ENCODE results near the gene TUBGCP6.
"Not testable (repeated sequence)": the region's sequence is repeated elsewhere in the genome, so short reads cannot be mapped to it uniquely, and the experiment has no call there.

TUBGCP6 gene

GRCh38 chr22:50280022-50280707 is 35.3 kb upstream of the TUBGCP6 start:
- DNase-seq (ENCODE audit: low spot score) = no peak

GRCh38 chr22:50278956-50279619 is 34.3 kb upstream of the TUBGCP6 start:
- no peak for DNase-seq (ENCODE audit: low spot score)

- DNase-seq (ENCODE audit: low spot score) = no peak
Measured at GRCh38 chr22:50278461-50278860, 33.6 kb upstream of the TUBGCP6 start.

GRCh38 chr22:50277761-50278160 is 32.9 kb upstream of the TUBGCP6 start:
- no peak for DNase-seq (ENCODE audit: low spot score)

DNA sequence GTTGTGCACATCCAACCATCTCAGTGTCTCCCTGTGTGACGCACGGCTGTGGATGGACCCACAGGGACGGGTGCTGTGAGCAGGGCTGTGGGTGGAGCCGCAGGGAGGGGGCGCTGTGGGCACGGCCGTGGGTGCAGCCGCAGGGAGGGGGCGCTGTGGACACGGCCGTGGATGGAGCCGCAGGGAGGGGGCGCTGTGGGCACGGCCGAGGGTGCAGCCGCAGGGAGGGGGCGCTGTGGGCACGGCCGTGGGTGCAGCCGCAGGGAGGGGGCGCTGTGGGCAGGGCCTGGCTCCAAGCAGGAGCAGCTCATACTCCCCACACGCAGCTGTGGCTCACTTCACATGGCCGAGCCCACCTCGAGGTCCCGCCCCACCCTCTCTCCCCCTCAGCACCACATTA is 31.3 kb upstream of the TUBGCP6 start:
- peak; percentile 92 for DNase-seq (ENCODE audit: low spot score)

DNA sequence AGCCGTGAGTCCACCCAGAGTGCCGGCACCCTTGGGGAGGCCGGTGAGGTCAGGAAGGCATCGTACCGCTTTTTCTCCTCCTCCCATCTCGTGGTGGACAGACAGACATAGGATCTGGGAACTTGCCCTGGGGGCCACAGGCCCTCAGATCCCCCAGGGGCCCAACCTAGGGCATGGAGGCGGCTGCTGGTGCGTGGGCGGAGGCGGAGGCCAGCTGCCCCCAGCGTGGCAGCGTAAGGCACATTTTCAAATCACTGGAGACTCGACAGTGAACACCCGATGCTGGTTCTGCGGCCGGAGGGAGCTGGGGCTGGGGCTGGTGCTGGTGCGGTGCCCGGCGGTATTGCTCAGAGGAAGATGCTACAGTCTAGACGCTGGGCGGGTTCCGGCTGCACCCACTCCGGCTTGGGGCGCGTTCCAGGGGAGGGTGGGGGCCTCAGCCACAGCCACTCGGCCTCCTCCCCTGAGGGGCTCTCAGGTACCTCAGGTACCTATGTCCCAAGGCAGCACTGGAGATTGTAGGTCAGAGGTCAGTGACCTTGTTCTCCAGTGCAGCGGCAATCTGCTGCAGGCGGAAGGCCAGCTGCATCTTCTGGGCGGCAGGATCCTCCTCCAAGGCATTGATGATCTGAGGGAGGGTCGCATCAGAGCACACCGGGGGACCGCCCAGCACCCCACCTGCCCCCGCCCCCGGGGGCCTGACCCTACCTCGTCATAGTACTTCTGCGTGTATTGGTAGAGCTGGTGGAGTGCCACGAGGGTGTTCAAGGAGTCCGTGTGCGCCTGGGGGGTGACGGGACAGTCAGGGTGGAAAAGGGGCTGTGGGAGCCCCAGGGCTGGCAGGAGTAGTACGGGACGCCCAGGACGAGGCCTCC is 30.6 kb upstream of the TUBGCP6 start:
- DNase-seq (ENCODE audit: low spot score) = no peak

DNA sequence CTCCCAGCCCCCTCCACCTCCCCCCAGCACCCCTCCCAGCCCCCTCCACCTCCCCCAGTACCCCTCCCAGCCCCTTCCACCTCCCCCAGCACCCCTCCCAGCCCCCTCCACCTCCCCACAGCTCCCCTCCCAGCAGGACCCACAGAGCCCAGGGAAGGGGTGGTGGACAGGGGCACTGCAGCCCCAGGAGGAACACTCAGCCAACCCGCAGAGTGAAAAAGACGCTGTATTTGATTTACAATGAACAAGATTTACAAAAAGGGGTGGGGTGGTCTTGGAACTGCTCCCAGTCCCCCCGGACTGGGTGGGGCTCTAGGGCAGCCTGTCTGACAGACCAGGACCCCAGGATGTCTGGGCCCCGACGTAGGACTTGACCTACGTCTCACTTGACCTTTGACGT is 29.9 kb upstream of the TUBGCP6 start:
- DNase-seq (ENCODE audit: low spot score) = no peak

- peak; percentile 81 for DNase-seq (ENCODE audit: low spot score)
Measured at GRCh38 chr22:50274311-50274710, 29.5 kb upstream of the TUBGCP6 start.

DNA sequence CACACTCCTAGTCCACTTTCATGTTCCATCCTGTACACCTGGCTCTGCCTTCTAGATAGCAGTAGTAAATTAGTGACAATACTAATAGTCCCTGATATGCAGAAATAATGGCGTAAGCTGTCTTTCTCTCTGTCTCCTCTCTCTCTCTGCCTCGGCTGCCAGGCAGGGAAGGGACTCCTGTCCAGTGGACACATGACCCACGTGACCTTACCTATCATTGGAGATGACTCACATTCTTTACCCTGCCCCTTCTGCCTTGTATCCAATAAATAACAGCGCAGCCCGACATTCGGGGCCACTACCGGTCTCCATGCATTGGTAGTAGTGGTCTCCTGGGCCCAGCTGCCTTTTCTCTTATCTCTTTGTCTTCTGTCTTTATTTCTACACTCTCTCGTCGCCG is 29.0 kb upstream of the TUBGCP6 start:
- DNase-seq (ENCODE audit: low spot score) = not testable (repeated sequence)

- DNase-seq (ENCODE audit: low spot score) = not testable (repeated sequence)
Measured at GRCh38 chr22:50273352-50273751, 28.5 kb upstream of the TUBGCP6 start.

DNA sequence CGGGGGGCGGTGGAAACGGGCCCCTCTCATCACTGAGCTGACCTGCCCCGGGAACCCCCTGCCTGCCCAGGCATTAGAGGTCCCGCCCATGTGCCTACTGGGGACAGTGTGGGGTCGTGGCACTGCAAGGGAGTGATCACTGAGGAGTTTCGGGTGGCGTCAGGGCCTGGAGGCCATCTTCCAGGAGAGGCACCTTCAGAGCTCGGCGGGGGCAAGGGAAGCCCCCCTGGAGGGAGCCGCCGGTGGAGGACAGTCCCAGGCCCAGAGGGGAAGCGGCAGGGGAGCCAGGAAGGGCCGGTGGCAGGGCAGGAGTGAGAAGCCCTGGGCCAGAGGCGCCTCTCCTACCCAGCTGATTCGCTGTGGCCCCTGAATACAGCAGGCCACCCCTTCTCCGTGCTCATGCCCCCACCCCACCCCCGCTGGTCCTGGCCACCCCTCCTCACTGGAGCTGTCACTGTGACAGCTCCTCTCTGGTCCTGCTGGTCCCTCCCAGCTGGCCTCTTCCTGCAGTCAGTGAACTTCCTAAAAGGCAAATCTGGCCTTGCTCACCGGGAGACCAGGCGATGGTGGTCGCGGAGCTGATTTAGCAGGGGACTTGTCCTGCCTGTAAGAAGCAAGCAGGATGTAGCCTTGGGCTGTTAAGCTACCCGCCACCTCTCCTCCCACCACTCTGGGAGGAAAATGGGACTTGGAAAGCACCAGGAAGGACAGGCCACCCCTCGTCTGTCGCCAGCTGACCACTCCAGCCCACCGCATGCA is 27.4 kb upstream of the TUBGCP6 start:
- no peak for DNase-seq (ENCODE audit: low spot score)

- DNase-seq (ENCODE audit: low spot score) = peak; percentile 50
Measured at GRCh38 chr22:50271519-50271970, 26.7 kb upstream of the TUBGCP6 start.

GRCh38 chr22:50270666-50271394 is 26.0 kb upstream of the TUBGCP6 start:
- DNase-seq (ENCODE audit: low spot score) = peak; percentile 41

- no peak for DNase-seq (ENCODE audit: low spot score)
Measured at GRCh38 chr22:50269970-50270665, 25.3 kb upstream of the TUBGCP6 start, which contains the start of gene MAPK11. Gene MAPK11 (minus strand): TSS chr22:50270380. CDS start chr22:50270292, 88 bp downstream.

- DNase-seq (ENCODE audit: low spot score) = no peak
Measured at GRCh38 chr22:50269573-50269969, 24.7 kb upstream of the TUBGCP6 start.

DNA sequence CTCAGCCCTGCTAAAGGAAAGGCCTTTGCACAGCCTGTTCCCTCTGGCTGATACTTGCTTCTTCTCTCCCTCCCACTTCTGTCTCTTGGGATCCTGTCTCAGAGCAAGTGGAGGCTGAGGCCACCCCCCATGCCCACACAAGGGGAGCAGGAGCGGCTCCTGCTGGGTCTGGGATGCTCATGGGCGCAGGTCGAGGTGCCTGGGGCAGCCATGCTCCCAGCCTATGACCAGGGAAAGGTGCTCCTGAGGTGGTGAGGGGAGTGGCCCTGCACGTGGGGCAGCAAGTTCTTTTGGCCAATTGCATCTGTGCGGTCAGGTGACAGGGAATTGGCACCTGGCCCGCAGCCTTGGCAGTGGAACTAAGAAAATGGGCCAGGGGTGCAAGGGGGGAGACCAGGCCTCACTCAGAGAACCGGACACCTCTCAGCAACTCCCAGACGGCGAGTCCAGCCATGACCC is 23.9 kb upstream of the TUBGCP6 start:
- DNase-seq (ENCODE audit: low spot score) = no peak

GRCh38 chr22:50267591-50268390 is 23.0 kb upstream of the TUBGCP6 start:
- peak; percentile 51 for DNase-seq (ENCODE audit: low spot score)

DNA sequence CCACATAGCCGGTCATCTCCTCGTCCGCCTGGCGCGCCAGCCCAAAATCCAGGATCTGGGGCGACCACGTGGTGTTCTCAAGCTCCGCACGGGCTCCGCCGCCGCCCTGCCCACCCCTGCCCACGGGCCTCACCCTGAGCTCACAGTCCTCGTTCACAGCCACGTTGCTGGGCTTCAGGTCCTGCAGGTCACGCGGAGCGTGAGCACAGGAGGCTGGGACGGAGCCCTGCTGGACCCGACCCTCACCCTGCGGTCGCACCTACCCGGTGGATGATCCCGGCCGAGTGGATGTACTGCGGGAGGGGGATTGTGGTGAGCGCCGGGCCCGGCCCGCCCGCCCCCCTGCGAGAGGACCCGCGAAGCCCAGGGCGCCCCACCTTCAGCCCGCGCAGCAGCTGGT is 22.2 kb upstream of the TUBGCP6 start:
- no peak for DNase-seq (ENCODE audit: low spot score)

- no peak for DNase-seq (ENCODE audit: low spot score)
Measured at GRCh38 chr22:50264946-50265669, 20.3 kb upstream of the TUBGCP6 start.

All from Ammon's horn (tissue), 1 donor.